ENCODE data around the gene BMPR1A. TPM values are rescaled to one million over a fixed set of nuclear protein-coding genes. Genes with fewer than 3 reads are reported as not detected.
"Not testable (repeated sequence)": the region's sequence is repeated elsewhere in the genome, so short reads cannot be mapped to it uniquely, and the experiment has no call there.

The BMPR1A gene
- total RNA-seq, 1 donor from 2014 or later, result 32.6 TPM

DNA sequence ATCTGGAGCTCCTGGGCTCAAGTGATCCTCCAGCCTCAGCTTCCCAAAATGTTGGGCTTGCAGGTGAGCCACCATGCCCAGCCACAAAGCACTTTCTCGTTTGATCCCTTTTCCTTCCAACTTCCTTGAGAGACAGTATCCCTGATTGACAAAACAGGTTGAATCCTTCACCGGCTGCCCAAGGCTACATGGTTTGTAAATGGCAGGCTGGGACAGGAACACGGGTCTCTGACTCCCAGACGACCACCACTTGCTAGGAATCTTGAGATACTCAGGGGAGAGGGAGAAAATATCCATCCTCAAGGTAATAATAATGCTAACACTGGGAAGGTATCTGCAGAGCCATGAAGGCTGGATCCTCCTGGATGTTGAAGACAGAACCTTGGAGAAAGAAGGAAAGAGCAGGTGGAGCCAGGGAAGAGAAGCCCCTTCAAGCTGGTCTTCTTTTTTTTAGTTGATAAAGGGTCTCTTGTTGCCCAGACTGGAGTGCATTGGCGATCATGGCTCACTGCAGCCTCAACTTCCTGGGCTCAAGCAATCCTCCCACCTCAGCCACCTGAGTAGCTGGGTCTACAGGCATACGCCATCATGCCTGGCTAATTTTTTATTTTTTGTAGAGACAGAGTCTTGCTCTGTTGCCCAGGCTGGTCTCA is 181.2 kb downstream of the BMPR1A start:
- TF ChIP-seq, protein P1, sequence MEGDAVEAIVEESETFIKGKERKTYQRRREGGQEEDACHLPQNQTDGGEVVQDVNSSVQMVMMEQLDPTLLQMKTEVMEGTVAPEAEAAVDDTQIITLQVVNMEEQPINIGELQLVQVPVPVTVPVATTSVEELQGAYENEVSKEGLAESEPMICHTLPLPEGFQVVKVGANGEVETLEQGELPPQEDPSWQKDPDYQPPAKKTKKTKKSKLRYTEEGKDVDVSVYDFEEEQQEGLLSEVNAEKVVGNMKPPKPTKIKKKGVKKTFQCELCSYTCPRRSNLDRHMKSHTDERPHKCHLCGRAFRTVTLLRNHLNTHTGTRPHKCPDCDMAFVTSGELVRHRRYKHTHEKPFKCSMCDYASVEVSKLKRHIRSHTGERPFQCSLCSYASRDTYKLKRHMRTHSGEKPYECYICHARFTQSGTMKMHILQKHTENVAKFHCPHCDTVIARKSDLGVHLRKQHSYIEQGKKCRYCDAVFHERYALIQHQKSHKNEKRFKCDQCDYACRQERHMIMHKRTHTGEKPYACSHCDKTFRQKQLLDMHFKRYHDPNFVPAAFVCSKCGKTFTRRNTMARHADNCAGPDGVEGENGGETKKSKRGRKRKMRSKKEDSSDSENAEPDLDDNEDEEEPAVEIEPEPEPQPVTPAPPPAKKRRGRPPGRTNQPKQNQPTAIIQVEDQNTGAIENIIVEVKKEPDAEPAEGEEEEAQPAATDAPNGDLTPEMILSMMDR (IDR thresholded peaks at IDR 0.05; ENCODE audit: insufficient read depth, low read length, severe bottlenecking), result no peak
- DNase-seq (ENCODE audit: low read depth), result no peak
- FAIRE-seq, result no peak
- Histone ChIP-seq H3K27me3 (ENCODE audit: control insufficient read depth, insufficient read depth, low read length) (peaks cover 3% of the 10 kb centered on the region), H3K4me3 (ENCODE audit: low read depth, low read length) (no peak overlapping the region), H3K36me3 (ENCODE audit: control insufficient read depth, insufficient read depth, low read length) (no peaks in the 10 kb centered on the region)

DNA sequence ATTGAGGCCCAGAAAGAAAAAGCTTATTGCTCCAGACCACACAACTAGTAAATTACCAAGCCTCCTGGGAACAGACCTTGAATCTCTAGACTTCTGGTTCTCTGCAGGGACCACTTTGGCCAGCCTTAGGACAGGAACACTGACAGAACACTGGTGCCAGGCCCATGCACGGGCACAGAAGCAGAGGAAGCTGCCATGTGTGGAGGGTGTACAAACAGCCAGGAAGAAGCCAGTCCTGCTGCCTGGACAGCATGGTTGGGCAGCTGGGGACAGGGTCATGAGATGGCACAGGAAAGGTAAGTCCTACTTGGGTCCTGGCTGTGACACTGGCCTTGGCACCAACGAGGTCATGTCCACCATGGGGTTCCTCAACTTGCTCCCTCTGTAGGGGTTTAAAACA is 181.8 kb downstream of the BMPR1A start:
- TF ChIP-seq, protein P1 (IDR thresholded peaks at IDR 0.05; ENCODE audit: insufficient read depth, low read length, severe bottlenecking), result no peak
- Histone ChIP-seq H3K27me3 (ENCODE audit: control insufficient read depth, insufficient read depth, low read length) (peaks cover 3% of the 10 kb centered on the region), H3K36me3 (ENCODE audit: control insufficient read depth, insufficient read depth, low read length) (no peaks in the 10 kb centered on the region), H3K4me3 (ENCODE audit: low read depth, low read length) (no peak overlapping the region)
- no peak for FAIRE-seq
- no peak for DNase-seq (ENCODE audit: low read depth)

DNA sequence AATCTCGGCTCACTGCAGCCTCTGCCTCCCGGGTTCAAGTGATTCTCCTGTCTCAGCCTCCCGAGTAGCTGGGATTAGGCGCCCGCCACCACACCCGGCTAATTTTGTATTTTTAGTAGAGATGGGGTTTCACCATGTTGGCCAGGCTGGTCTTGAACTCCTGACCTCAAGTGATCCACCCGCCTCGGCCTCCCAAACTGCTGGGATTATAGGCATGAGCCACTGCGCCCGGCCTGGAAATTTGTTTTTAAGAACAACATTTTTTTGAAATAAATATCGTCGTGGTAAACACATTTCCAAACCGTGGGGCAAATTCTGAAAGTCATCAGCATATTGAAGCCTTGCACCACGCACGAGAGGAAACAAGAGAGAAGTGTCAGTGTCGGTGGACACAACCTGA is 183.7 kb downstream of the BMPR1A start:
- not testable (repeated sequence) for H3K36me3 ChIP-seq (ENCODE audit: control insufficient read depth, insufficient read depth, low read length); H3K4me3 ChIP-seq (ENCODE audit: low read depth, low read length); H3K27me3 ChIP-seq (ENCODE audit: control insufficient read depth, insufficient read depth, low read length); DNase-seq (ENCODE audit: low read depth); FAIRE-seq

DNA sequence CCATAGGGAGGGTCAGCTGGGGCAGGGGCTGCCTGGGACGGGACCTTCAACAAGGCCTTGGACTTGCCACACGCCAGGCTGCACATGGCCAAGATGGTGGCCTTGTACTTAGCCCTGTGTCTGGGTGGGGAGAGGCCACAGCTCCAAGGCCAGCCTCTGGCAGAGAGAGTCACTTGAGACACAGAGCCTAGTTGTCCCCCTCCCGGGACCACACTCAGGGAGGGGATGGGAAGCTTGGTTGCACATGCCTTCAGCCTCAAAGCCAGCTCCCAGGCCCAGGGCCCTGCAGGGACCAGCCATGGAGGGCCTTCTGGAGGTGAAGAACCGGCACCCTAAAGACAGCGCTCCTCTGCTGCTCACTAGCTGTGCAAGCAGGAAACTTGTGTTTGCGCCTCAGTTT is 184.3 kb downstream of the BMPR1A start:
- DNase-seq (ENCODE audit: low read depth), result no peak
- Histone ChIP-seq H3K27me3 (ENCODE audit: control insufficient read depth, insufficient read depth, low read length) (peaks cover 3% of the 10 kb centered on the region), H3K36me3 (ENCODE audit: control insufficient read depth, insufficient read depth, low read length) (no peaks in the 10 kb centered on the region), H3K4me3 (ENCODE audit: low read depth, low read length) (no peak overlapping the region)
- no peak for FAIRE-seq
- TF ChIP-seq, protein P1 (IDR thresholded peaks at IDR 0.05; ENCODE audit: insufficient read depth, low read length, severe bottlenecking), result no peak

DNA sequence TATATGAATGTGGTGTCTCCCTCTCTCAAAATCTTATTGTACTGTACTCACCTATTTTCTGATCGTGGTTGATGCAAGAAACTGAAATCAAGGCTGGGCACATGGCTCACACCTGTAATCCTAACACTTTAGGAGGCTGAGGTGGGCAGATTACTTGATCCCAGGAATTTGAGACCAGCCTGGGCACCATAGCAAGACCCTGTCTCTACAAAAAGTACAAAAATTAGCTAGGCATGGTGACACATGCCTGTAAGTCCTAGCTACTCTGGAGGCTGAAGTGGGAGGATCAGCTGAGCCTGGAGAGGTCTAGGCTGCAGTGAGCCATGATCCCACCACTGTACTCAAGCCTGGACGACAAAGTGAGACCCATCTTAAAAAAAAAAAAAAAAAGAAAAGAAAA is 185.0 kb downstream of the BMPR1A start:
- FAIRE-seq (no peak), DNase-seq (ENCODE audit: low read depth) (no peak)
- Histone ChIP-seq H3K4me3 (ENCODE audit: low read depth, low read length) (no peak overlapping the region), H3K36me3 (ENCODE audit: control insufficient read depth, insufficient read depth, low read length) (no peaks in the 10 kb centered on the region), H3K27me3 (ENCODE audit: control insufficient read depth, insufficient read depth, low read length) (peaks cover 3% of the 10 kb centered on the region)
- TF ChIP-seq, protein P1 (IDR thresholded peaks at IDR 0.05; ENCODE audit: insufficient read depth, low read length, severe bottlenecking), result no peak

DNA sequence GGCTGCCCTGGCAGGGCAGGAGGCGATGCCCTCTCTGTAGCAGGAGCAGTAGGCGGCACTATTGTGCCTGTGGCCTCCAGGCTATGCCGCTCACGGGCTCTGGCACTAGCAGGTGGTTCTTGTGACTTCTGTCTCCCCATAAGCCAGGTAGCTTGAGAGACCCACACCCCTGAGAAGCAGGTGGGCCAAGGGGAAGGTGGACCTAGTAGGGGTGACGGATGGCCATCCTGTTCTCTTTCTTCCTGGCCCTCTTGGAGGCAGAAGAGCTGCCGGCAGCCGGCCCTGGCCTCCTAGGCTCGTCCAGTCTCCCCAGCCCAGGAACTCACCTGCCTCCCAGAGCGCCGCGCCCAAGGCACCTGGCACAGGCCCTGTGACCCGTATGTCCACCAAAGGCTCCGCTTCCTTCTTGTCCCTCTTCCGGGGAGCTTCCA is 185.6 kb downstream of the BMPR1A start:
- TF ChIP-seq, protein P1 (IDR thresholded peaks at IDR 0.05; ENCODE audit: insufficient read depth, low read length, severe bottlenecking), result no peak
- FAIRE-seq, result no peak
- no peak for DNase-seq (ENCODE audit: low read depth)
- Histone ChIP-seq H3K36me3 (ENCODE audit: control insufficient read depth, insufficient read depth, low read length) (no peaks in the 10 kb centered on the region), H3K4me3 (ENCODE audit: low read depth, low read length) (no peak overlapping the region), H3K27me3 (ENCODE audit: control insufficient read depth, insufficient read depth, low read length) (peaks cover 5% of the 10 kb centered on the region)
